Activated T-helper 1 cell treated with Interleukin-2 at 50 U/mL for 16 hours (primary cell): ENCODE measurements around the gene CDC42SE2.
"Not testable (repeated sequence)": the region's sequence is repeated elsewhere in the genome, so short reads cannot be mapped to it uniquely, and the experiment has no call there.

ENCODE experiments used
- DNase-seq: peaks from one replicate; pipeline ENCODE4 v3.0.0-alpha.2; 2020; ENCODE audit warnings: low read depth

The CDC42SE2 gene

GRCh38 chr5:131366428-131366827 lies 102.6 kb downstream of the CDC42SE2 start:
- DNase-seq = no peak

- no peak for DNase-seq
These were observed 103.5 kb downstream of the CDC42SE2 start for GRCh38 chr5:131367219-131367860.

- DNase-seq = no peak
These were observed 105.0 kb downstream of the CDC42SE2 start for GRCh38 chr5:131368866-131369265.

- DNase-seq = no peak
These were observed 105.7 kb downstream of the CDC42SE2 start for GRCh38 chr5:131369558-131369957.

GRCh38 chr5:131371835-131372234 lies 108.0 kb downstream of the CDC42SE2 start:
- DNase-seq = no peak

- no peak for DNase-seq
These were observed 109.4 kb downstream of the CDC42SE2 start for GRCh38 chr5:131373265-131373664.

GRCh38 chr5:131375351-131375750 lies 111.5 kb downstream of the CDC42SE2 start:
- no peak for DNase-seq

GRCh38 chr5:131377346-131377745 lies 113.5 kb downstream of the CDC42SE2 start:
- DNase-seq = no peak

- no peak for DNase-seq
These were observed 114.0 kb downstream of the CDC42SE2 start for GRCh38 chr5:131377785-131378325.

- DNase-seq = no peak
These were observed 115.1 kb downstream of the CDC42SE2 start for GRCh38 chr5:131378721-131379541.

GRCh38 chr5:131379723-131380122 lies 115.9 kb downstream of the CDC42SE2 start:
- DNase-seq = peak; percentile 43

- DNase-seq = not testable (repeated sequence)
These were observed 116.4 kb downstream of the CDC42SE2 start for GRCh38 chr5:131380238-131380637.

- no peak for DNase-seq
These were observed 117.2 kb downstream of the CDC42SE2 start for GRCh38 chr5:131381021-131381420.

- no peak for DNase-seq
These were observed 117.9 kb downstream of the CDC42SE2 start for GRCh38 chr5:131381777-131382176.

GRCh38 chr5:131382407-131383395 lies 118.8 kb downstream of the CDC42SE2 start:
- peak; percentile 23 for DNase-seq

GRCh38 chr5:131384173-131384572 lies 120.3 kb downstream of the CDC42SE2 start:
- DNase-seq = no peak

- DNase-seq = no peak
These were observed 120.9 kb downstream of the CDC42SE2 start for GRCh38 chr5:131384616-131385214.

- no peak for DNase-seq
These were observed 122.3 kb downstream of the CDC42SE2 start for GRCh38 chr5:131386124-131386523.

GRCh38 chr5:131386779-131387178 lies 122.9 kb downstream of the CDC42SE2 start:
- DNase-seq = no peak

GRCh38 chr5:131387255-131387654 lies 123.4 kb downstream of the CDC42SE2 start:
- no peak for DNase-seq

- DNase-seq = no peak
These were observed 125.4 kb downstream of the CDC42SE2 start for GRCh38 chr5:131389096-131389868.
